A673 (cell line): ENCODE measurements around the gene MOSMO. TPM values are rescaled to one million over a fixed set of nuclear protein-coding genes. Genes with fewer than 3 reads are reported as not detected.
"Not testable (repeated sequence)": the region's sequence is repeated elsewhere in the genome, so short reads cannot be mapped to it uniquely, and the experiment has no call there.

Source experiments
- BruUV-seq: library from RNA; stranded (reverse); fragments of 400-500 nt; replicated peaks from 2 replicates; lab custom pipeline; 2021; lab: Mats Ljungman, UMichigan
- CTCF ChIA-PET: fragments of 300-600 bp; sonication (Branson Sonifier 250); formaldehyde crosslinking; loops from one replicate; lab custom pipeline; 2022; ENCODE audit warnings: antibody characterized with exemption; lab: Charles Lee
- POLR2A ChIA-PET: fragments of 300-600 bp; sonication (Branson Sonifier 250); formaldehyde crosslinking; loops from one replicate; lab custom pipeline; 2022; ENCODE audit warnings: antibody characterized with exemption; ENCODE audit not compliant: low non-redundant PET; lab: Charles Lee
- DNase-seq: peaks from one replicate; pipeline ENCODE4 v3.0.0-alpha.2; 2015; ENCODE audit warnings: low spot score
- H3K27ac ChIP-seq: fragments of 200-600 bp; sonication (generic); 2 replicates; pipeline ENCODE4 v1.5.1; 2016; ENCODE audit warnings: mixed run types, low read depth, mild to moderate bottlenecking, mixed read lengths, antibody characterized with exemption, low read length; ENCODE audit not compliant: poor library complexity, severe bottlenecking
- H3K27me3 ChIP-seq: fragments of 200-600 bp; sonication (generic); replicated peaks from 2 replicates; pipeline ENCODE4 v1.6.1; 2017; ENCODE audit warnings: mixed run types, low read depth, mild to moderate bottlenecking, mixed read lengths, antibody characterized with exemption, low read length; ENCODE audit not compliant: insufficient read depth, poor library complexity
- H3K36me3 ChIP-seq: fragments of 200-600 bp; sonication (generic); 2 replicates; pipeline ENCODE4 v1.6.1; 2016; ENCODE audit warnings: mixed run types, mild to moderate bottlenecking, mixed read lengths, antibody characterized with exemption, low read length; ENCODE audit not compliant: insufficient read depth, poor library complexity, severe bottlenecking
- H3K4me1 ChIP-seq: fragments of 200-600 bp; sonication (generic); 2 replicates; pipeline ENCODE4 v1.6.1; 2017; ENCODE audit warnings: mixed run types, mild to moderate bottlenecking, mixed read lengths, antibody characterized with exemption, low read length; ENCODE audit not compliant: insufficient read depth, poor library complexity, severe bottlenecking
- H3K4me3 ChIP-seq: fragments of 200-600 bp; sonication (generic); 2 replicates; pipeline ENCODE4 v1.5.1; 2016; ENCODE audit warnings: low read depth, mixed run types, mild to moderate bottlenecking, mixed read lengths, low read length; ENCODE audit not compliant: poor library complexity, severe bottlenecking
- H3K9me3 ChIP-seq: fragments of 200-600 bp; sonication (generic); 2 replicates; pipeline ENCODE4 v1.6.1; 2016; ENCODE audit warnings: mixed run types, low read depth, mild to moderate bottlenecking, mixed read lengths, antibody characterized with exemption, low read length; ENCODE audit not compliant: poor library complexity, severe bottlenecking
- EZH2 ChIP-seq: fragments of 200-600 bp; sonication (generic); IDR thresholded peaks from 2 replicates; pipeline ENCODE4 v1.6.1; 2017; ENCODE audit warnings: borderline replicate concordance, low read depth, mild to moderate bottlenecking, mixed read lengths, antibody characterized with exemption, low read length; ENCODE audit not compliant: poor library complexity, severe bottlenecking
- intact Hi-C: fragments of 100-400 bp; cut with micrococcal nuclease; formaldehyde crosslinking; loops from one replicate; pipeline ENCODE4 v1.10.0; 2022; ENCODE audit not compliant: unreplicated experiment
- total RNA-seq: library from RNA; stranded (reverse); gene quantifications from 2 replicates; pipeline ENCODE4 v1.2.3, GENCODE V29; 2021
- TF ChIP-seq, protein P1 (sequence below): fragments of 300-800, 200-600 bp; sonication (generic); conservative IDR thresholded peaks from 2 replicates; pipeline ENCODE4 v1.5.1; 2017; ENCODE audit warnings: low read depth, mild to moderate bottlenecking, antibody characterized with exemption, low read length, moderate library complexity, mixed read lengths

MOSMO gene
- total RNA-seq, 1 experiment from 2014 or later = 14.6 TPM

DNA sequence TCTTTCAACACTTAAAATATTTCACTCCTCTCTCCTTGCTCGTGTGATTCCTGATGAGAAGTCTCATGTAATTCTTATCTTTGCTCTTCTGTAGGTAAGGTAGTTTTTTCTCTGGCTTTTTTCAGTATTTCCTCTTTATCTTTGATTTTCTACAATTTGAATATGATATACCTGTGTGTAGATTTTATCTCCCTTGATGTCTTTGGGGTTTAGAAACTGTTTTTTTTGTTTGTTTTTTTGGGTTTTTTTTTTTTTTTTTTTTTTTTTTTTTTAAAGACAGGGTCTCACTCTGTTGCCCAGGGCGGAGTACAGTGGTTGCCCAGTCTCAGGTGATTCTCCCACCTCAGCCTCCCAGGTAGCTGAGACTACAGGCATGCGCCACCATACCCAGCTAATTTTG is 26.6 kb downstream of the MOSMO start:
- Histone ChIP-seq H3K27ac (no peak overlapping the region), H3K4me3 (no peak overlapping the region), H3K9me3 (no peaks in the 10 kb centered on the region), H3K27me3 (no peaks in the 10 kb centered on the region), H3K36me3 (no peaks in the 10 kb centered on the region), H3K4me1 (no peaks in the 10 kb centered on the region)
- BruUV-seq = no TSS peak
- POLR2A ChIA-PET = interaction anchor here (0.7 kb wide), 1 partner anchor 110 kb away, joined by 18 read pairs; no protein-coding TSS in a partner anchor
- CTCF ChIA-PET = no interaction called here
- DNase-seq = no peak
- intact Hi-C loops = no loop called here
- TF ChIP-seq EZH2 = no peak
- TF ChIP-seq, protein P1, sequence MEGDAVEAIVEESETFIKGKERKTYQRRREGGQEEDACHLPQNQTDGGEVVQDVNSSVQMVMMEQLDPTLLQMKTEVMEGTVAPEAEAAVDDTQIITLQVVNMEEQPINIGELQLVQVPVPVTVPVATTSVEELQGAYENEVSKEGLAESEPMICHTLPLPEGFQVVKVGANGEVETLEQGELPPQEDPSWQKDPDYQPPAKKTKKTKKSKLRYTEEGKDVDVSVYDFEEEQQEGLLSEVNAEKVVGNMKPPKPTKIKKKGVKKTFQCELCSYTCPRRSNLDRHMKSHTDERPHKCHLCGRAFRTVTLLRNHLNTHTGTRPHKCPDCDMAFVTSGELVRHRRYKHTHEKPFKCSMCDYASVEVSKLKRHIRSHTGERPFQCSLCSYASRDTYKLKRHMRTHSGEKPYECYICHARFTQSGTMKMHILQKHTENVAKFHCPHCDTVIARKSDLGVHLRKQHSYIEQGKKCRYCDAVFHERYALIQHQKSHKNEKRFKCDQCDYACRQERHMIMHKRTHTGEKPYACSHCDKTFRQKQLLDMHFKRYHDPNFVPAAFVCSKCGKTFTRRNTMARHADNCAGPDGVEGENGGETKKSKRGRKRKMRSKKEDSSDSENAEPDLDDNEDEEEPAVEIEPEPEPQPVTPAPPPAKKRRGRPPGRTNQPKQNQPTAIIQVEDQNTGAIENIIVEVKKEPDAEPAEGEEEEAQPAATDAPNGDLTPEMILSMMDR = no peak

DNA sequence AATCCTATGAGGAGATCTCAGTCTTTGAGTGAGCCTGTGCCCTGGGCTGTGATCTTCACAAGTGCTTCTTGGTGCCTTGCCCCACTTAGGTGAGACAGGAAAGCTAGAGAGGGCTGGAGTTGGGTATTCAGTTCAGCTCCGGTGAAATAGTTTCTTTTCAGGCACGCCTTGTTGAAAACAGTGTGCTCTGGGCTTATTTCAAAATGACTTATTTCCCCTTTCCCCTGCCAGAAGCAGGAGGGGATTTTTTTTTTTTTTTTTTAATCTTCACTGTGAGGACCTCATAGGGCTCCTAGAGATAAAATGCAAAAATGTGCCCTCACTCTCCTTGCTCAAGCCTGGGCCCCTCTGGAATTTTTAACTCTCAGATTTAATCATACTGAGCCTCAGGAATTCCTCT is 27.2 kb downstream of the MOSMO start:
- Histone ChIP-seq H3K9me3 (no peaks in the 10 kb centered on the region), H3K4me1 (no peaks in the 10 kb centered on the region), H3K36me3 (no peaks in the 10 kb centered on the region), H3K4me3 (no peak overlapping the region), H3K27ac (no peak overlapping the region), H3K27me3 (no peaks in the 10 kb centered on the region)
- DNase-seq = no peak
- TF ChIP-seq, protein P1 = no peak
- TF ChIP-seq EZH2 = no peak
- ChIA-PET POLR2A (interaction anchor here (0.7 kb wide), 1 partner anchor 109 kb away, joined by 18 read pairs; no protein-coding TSS in a partner anchor), CTCF (no interaction called here)
- BruUV-seq = no TSS peak
- intact Hi-C loops = no loop called here

DNA sequence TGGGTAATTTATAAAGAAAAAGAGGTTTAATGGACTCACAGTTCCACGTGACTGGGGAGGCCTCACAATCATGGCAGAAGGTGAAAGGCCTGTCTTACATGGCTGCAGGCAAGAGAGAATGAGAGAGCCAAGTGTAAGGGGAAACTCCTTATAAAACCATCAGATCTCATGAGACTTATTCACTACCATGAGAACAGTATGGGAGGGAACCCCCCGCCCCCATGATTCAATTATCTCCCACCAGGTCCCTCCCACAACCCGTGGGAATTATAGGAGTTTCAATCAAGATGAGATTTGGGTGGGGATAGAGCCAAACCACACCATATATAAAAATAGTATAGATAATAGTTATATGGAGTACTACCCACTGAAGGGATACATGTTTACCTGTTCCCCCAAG is 36.0 kb downstream of the MOSMO start:
- H3K27me3 ChIP-seq, POLR2A ChIA-PET, H3K4me1 ChIP-seq, H3K4me3 ChIP-seq, DNase-seq, H3K27ac ChIP-seq, BruUV-seq, H3K9me3 ChIP-seq, H3K36me3 ChIP-seq, intact Hi-C loops: not testable (repeated sequence)
- CTCF ChIA-PET = interaction anchor here (1.3 kb wide), 1 partner anchor 34 kb away, joined by 3 read pairs; no protein-coding TSS in a partner anchor

DNA sequence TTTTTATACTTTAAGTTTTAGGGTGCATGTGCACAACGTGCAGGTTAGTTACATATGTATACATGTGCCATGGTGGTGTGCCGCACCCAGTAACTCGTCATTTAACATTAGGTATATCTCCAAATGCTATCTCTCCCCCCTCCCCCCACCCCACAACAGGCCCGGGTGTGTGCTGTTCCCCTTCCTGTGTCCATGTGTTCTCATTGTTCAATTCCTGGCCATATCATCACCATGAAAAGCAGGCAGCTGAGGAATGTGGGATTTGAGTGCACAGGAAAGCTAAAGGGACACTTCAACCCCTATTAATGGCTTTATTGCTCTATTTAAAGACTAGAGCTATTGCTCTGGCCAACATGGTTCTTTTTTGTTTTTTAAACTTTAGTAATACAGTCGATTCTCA is 38.0 kb downstream of the MOSMO start:
- H3K36me3 ChIP-seq, intact Hi-C loops, H3K27ac ChIP-seq, H3K4me1 ChIP-seq, CTCF ChIA-PET, POLR2A ChIA-PET, H3K4me3 ChIP-seq, H3K27me3 ChIP-seq, DNase-seq, H3K9me3 ChIP-seq, BruUV-seq: not testable (repeated sequence)
